ENCODE measurements around the gene MAGEH1. TPM values are rescaled to one million over a fixed set of nuclear protein-coding genes. Genes with fewer than 3 reads are reported as not detected.

The MAGEH1 gene
- polyA plus RNA-seq, 3 donors, result 2.7 to 9.8 (median 7.8) TPM

DNA sequence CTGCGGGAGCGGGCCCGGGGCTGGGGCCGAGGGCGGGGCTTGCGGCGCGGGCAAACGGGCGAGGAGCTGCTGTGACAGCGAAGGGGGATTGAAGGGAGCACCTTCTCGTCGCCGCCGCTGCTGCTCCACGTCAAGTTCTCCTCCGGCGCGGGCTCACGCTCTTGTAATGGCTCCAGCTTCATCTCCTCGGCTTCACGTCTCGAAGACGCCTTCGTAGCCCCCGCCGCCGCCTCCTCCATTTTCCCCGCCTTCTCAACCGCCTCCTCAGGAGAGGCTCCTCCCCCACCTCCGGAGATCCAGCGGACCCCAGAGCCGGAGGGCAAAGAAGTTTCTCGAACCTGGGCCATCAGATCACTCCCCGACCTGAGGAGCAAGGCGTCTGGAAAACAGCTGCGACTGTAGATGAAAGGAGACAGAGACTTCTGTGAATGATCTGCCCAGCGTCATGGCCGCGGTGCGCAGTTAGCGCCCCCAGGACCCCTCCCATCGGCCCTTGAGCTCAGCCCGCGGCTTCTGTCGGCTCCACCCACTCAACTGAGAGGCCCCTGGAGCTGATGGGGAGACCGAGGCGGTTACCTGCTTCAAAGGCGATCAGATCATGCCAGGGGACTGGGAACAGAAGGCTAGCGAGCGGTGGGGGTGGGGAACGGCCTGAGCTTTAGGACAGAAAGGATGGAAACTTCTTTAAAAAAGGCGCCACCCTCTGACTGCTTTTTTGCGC lies 36.8 kb downstream of the MAGEH1 start:
- peak overlapping the region; percentile 16 to 90 (median 82) for H3K27ac Mint-ChIP-seq
- Histone ChIP-seq H2AFZ (ENCODE audit: insufficient read depth, low read depth, low read length, poor library complexity, severe bottlenecking) (peak overlapping the region; percentile 87), H4K20me1 (ENCODE audit: insufficient read depth, low read length) (no peaks in the 10 kb centered on the region), H3K36me3 (replicated peaks in 1 of 2; ENCODE audit: control insufficient read depth in 1 of 2, insufficient read depth in 2 of 2, low read length in 2 of 2) (no peaks in the 10 kb centered on the region), H3K4me2 (replicated peaks; ENCODE audit: extremely low read depth, low read length, poor library complexity, severe bottlenecking) (peak overlapping the region; percentile 70), H3K9ac (ENCODE audit: insufficient read depth, low read length, poor library complexity, severe bottlenecking) (peak overlapping the region; percentile 60), H3K9me3 (replicated peaks in 1 of 2; ENCODE audit: control insufficient read depth in 1 of 2, insufficient read depth in 1 of 2, low read length in 2 of 2) (no peaks in the 10 kb centered on the region), H3K4me3 (replicated peaks in 1 of 3; ENCODE audit: low read depth in 2 of 3, low read length in 3 of 3) (peak overlapping the region; percentile 48 to 91 (median 67)), H3K79me2 (ENCODE audit: insufficient read depth, low read length) (no peaks in the 10 kb centered on the region), H3K4me1 (ENCODE audit: control insufficient read depth in 1 of 2, insufficient read depth in 2 of 2, low read length in 2 of 2) (peaks cover 7 to 11% of the 10 kb centered on the region in 2 donors), H3K27ac (ENCODE audit: low read depth in 1 of 2, low read length in 2 of 2) (peak overlapping the region in 1 of 2 donors; percentile 59), H3K27me3 (ENCODE audit: control insufficient read depth in 2 of 2, insufficient read depth in 2 of 2, low read length in 2 of 2) (no peaks in the 10 kb centered on the region)
- peaks cover 0 to 3% (median 0%) of the 10 kb centered on the region in 7 donors for H3K9me3 Mint-ChIP-seq
- H3K4me1 Mint-ChIP-seq, result peaks cover 14% of the 10 kb centered on the region
- no peaks in the 10 kb centered on the region for H3K36me3 Mint-ChIP-seq
- intact Hi-C loops (cut with micrococcal nuclease), result no loop called here
- H3K4me3 Mint-ChIP-seq, result peak overlapping the region; percentile 92 to 94
- H3K27me3 Mint-ChIP-seq (ENCODE audit: low read depth in 3 of 3), result peaks cover 0 to 5% (median 1%) of the 10 kb centered on the region in 3 donors
- TF ChIP-seq, protein P1, sequence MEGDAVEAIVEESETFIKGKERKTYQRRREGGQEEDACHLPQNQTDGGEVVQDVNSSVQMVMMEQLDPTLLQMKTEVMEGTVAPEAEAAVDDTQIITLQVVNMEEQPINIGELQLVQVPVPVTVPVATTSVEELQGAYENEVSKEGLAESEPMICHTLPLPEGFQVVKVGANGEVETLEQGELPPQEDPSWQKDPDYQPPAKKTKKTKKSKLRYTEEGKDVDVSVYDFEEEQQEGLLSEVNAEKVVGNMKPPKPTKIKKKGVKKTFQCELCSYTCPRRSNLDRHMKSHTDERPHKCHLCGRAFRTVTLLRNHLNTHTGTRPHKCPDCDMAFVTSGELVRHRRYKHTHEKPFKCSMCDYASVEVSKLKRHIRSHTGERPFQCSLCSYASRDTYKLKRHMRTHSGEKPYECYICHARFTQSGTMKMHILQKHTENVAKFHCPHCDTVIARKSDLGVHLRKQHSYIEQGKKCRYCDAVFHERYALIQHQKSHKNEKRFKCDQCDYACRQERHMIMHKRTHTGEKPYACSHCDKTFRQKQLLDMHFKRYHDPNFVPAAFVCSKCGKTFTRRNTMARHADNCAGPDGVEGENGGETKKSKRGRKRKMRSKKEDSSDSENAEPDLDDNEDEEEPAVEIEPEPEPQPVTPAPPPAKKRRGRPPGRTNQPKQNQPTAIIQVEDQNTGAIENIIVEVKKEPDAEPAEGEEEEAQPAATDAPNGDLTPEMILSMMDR (IDR thresholded peaks at IDR 0.05), result no peak
- WGBS (ENCODE audit: insufficient coverage), result 0% methylated on average over 15 of the region's 54 CpGs
- peak in 1 of 3 donors; percentile 4 for DNase-seq

- H3K79me2 ChIP-seq (ENCODE audit: insufficient read depth, low read length), result no peaks in the 10 kb centered on the region
Measured at GRCh38 chrX:55489314-55490009, 37.5 kb downstream of the MAGEH1 start, which contains the start of gene USP51. USP51 (minus strand) TSS chrX:55489848; CDS start chrX:55488939, 909 bp downstream.

More at GRCh38 chrX:55489314-55490009, 37.5 kb downstream of the MAGEH1 start, which contains the start of gene USP51:
- TF ChIP-seq, protein P1 (IDR thresholded peaks at IDR 0.05), result no peak
- Histone ChIP-seq H3K9ac (ENCODE audit: insufficient read depth, low read length, poor library complexity, severe bottlenecking) (peak within 1 kb of the TSS; percentile 60), H3K27me3 (ENCODE audit: control insufficient read depth in 2 of 2, insufficient read depth in 2 of 2, low read length in 2 of 2) (no peaks in the 10 kb centered on the region), H3K36me3 (replicated peaks in 1 of 2; ENCODE audit: control insufficient read depth in 1 of 2, insufficient read depth in 2 of 2, low read length in 2 of 2) (no peaks in the 10 kb centered on the region), H3K4me3 (replicated peaks in 1 of 3; ENCODE audit: low read depth in 2 of 3, low read length in 3 of 3) (peak within 1 kb of the TSS; percentile 48 to 91 (median 67)), H3K9me3 (replicated peaks in 1 of 2; ENCODE audit: control insufficient read depth in 1 of 2, insufficient read depth in 1 of 2, low read length in 2 of 2) (no peaks in the 10 kb centered on the region), H3K4me2 (replicated peaks; ENCODE audit: extremely low read depth, low read length, poor library complexity, severe bottlenecking) (peak within 1 kb of the TSS; percentile 70), H3K27ac (ENCODE audit: low read depth in 1 of 2, low read length in 2 of 2) (peak within 1 kb of the TSS; percentile 23 to 59), H4K20me1 (ENCODE audit: insufficient read depth, low read length) (no peaks in the 10 kb centered on the region), H2AFZ (ENCODE audit: insufficient read depth, low read depth, low read length, poor library complexity, severe bottlenecking) (peak within 1 kb of the TSS; percentile 87), H3K4me1 (ENCODE audit: control insufficient read depth in 1 of 2, insufficient read depth in 2 of 2, low read length in 2 of 2) (peaks cover 7 to 11% of the 10 kb centered on the region in 2 donors)
- peaks cover 14% of the 10 kb centered on the region for H3K4me1 Mint-ChIP-seq
- peaks cover 0 to 3% (median 0%) of the 10 kb centered on the region in 7 donors for H3K9me3 Mint-ChIP-seq
- peak within 1 kb of the TSS; percentile 92 to 94 for H3K4me3 Mint-ChIP-seq
- peak in 2 of 3 donors; percentile 7 to 14 for DNase-seq
- H3K27me3 Mint-ChIP-seq (ENCODE audit: low read depth in 3 of 3), result peaks cover 0 to 2% (median under 1%) of the 10 kb centered on the region in 3 donors
- H3K27ac Mint-ChIP-seq, result peak within 1 kb of the TSS; percentile 62 to 90 (median 83)
- intact Hi-C loops (cut with micrococcal nuclease), result no loop called here
- 0% methylated on average over 7 of the region's 34 CpGs for WGBS (ENCODE audit: insufficient coverage)
- H3K36me3 Mint-ChIP-seq, result no peaks in the 10 kb centered on the region
